HG03066 (cell line): ENCODE data around the gene MED19.

Source experiments
- ATAC-seq: cut with Tn5 transposase; IDR thresholded peaks from one replicate; pipeline ENCODE4 v1.9.1; 2021; ENCODE audit warnings: low read depth; ENCODE audit not compliant: unreplicated experiment

Gene MED19

DNA sequence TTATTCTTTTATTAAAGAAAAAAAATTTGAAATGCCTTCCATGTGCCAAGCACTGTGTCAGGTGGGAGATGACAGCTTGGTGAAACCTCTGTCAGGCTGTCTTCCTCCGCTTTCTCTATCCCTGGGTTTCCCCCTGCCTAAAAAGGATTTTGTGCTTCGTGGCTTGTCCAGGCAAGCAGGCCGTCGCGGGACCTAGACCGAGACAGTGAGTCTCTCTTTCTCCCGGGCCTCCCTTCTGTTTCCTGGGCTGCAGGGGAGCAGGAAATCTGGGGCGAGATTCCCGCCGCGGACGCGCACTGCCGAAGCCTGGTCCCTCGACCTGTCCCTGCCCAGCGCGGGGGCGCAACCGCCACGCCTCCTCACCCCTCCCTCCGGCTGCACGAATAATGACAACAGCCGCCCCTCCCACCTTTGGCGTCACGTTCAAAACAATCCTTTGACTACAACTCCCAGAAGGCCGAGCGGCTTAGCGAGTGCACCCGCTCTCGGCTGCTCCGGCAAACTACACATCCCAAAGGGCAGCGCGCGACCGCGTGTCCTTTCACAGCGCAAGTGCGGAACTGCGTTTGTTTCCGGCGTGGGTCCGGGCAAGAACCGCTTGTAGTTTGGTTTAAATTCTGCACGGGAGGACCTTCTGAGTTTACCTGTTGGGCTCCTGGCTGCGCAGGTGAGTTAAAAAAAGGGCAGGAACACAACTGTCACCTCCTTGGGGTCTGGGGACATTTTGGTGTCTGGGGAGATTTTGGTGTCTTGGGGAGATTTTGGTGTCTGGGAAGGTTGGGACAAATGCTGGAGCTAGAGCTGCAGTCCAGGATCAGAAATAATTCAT is 54.6 kb downstream of the MED19 start, which contains the start of gene CLP1:
TSS of gene CLP1 (plus strand) at position 569 of the 829 bp plus-strand sequence. CDS start 1,715 bp downstream, outside the sequence.
- peak; percentile 98 for ATAC-seq

- ATAC-seq, result no peak
These were observed 55.2 kb downstream of the MED19 start for GRCh38 chr11:57656885-57657193.
